Measurements from ENCODE around the gene GRK6.

Gene GRK6

DNA sequence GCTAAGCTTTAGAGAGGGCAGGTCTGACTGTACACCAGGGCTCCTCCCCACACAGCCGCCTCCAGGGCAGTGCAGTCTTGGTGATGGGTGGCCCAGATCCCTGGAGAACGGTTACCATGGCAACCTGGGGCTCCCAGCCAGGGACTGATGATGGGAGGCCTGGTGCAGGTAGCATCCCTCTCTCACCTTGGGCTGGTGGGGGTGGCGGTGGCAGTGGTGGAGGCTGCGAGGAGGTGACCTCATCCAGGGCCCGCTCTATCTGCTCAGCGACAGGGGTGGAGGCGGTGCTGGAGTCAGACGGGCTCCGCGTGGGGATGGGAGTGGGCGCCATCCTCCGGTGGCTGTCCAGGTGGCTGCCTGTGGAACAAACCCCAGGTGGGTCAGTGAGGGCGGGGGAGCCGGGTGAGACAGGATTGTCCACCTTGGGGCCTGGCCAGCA lies 32.5 kb downstream of the GRK6 start:
- no peak overlapping the region for H3K4me2 ChIP-seq (ENCODE audit: low read depth, low read length)
- no peak overlapping the region for H3K27ac ChIP-seq (ENCODE audit: low read length)
- H3K36me3 ChIP-seq (replicated peaks; ENCODE audit: insufficient read depth, low read length), result no peaks in the 10 kb centered on the region
- peaks cover 15% of the 10 kb centered on the region for H3F3A ChIP-seq (ENCODE audit: insufficient read depth, low read length)
- no peaks in the 10 kb centered on the region for H4K20me1 ChIP-seq (ENCODE audit: insufficient read depth, low read length)
- H3K9me3 ChIP-seq (replicated peaks; ENCODE audit: insufficient read depth, low read length), result no peaks in the 10 kb centered on the region
- H3K4me1 ChIP-seq (ENCODE audit: low read length), result peaks cover 14% of the 10 kb centered on the region
- no peak overlapping the region for H3K9ac ChIP-seq (ENCODE audit: low read length)
- no peaks in the 10 kb centered on the region for H3K9me2 ChIP-seq (replicated peaks; ENCODE audit: insufficient read depth, low read length)
- TF ChIP-seq, protein P1, sequence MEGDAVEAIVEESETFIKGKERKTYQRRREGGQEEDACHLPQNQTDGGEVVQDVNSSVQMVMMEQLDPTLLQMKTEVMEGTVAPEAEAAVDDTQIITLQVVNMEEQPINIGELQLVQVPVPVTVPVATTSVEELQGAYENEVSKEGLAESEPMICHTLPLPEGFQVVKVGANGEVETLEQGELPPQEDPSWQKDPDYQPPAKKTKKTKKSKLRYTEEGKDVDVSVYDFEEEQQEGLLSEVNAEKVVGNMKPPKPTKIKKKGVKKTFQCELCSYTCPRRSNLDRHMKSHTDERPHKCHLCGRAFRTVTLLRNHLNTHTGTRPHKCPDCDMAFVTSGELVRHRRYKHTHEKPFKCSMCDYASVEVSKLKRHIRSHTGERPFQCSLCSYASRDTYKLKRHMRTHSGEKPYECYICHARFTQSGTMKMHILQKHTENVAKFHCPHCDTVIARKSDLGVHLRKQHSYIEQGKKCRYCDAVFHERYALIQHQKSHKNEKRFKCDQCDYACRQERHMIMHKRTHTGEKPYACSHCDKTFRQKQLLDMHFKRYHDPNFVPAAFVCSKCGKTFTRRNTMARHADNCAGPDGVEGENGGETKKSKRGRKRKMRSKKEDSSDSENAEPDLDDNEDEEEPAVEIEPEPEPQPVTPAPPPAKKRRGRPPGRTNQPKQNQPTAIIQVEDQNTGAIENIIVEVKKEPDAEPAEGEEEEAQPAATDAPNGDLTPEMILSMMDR (IDR thresholded peaks at IDR 0.05; ENCODE audit: low read length), result no peak
- TF ChIP-seq EZH2phosphoT487 (IDR thresholded peaks at IDR 0.05; ENCODE audit: low read length) (no peak), EZH2 (optimal IDR thresholded peaks at IDR 0.05; ENCODE audit: low read depth, low read length) (no peak)
- no peaks in the 10 kb centered on the region; the same call in 1 of the 2 replicates for H3K79me2 ChIP-seq (ENCODE audit: low read length)
- H2AFZ ChIP-seq (ENCODE audit: low read length), result no peak overlapping the region
- no peak overlapping the region for H3K4me3 ChIP-seq (ENCODE audit: low read length)
- H3K27me3 ChIP-seq (replicated peaks; ENCODE audit: insufficient read depth, low read length), result peaks cover 42% of the 10 kb centered on the region
- DNase-seq, result no peak

DNA sequence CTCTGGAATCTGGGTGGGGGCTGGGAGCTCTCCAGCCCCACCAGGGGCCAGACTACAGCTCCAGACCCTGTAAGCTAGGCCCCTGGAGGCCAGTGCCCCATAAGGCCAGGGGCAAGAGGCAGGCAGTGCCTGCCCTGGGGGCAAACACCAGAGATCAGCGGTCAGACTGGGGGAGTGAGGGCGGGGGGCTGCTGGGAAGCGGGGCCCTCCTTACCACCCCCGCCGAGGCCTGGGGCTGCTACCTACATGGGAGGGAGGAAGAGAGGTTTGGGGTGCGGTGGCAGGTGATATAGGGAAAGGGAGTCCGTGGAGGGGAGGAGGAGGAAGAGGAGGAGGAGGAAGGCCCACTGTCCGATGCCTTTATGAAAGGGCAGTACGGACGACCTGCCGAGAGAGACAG lies 32.9 kb downstream of the GRK6 start:
- H3K4me3 ChIP-seq (ENCODE audit: low read length), result no peak overlapping the region
- H3K9me3 ChIP-seq (replicated peaks; ENCODE audit: insufficient read depth, low read length), result no peaks in the 10 kb centered on the region
- DNase-seq, result peak; percentile 2
- H3K9me2 ChIP-seq (replicated peaks; ENCODE audit: insufficient read depth, low read length), result no peaks in the 10 kb centered on the region
- H2AFZ ChIP-seq (ENCODE audit: low read length), result no peak overlapping the region
- H3K79me2 ChIP-seq (ENCODE audit: low read length), result no peaks in the 10 kb centered on the region
- no peak overlapping the region for H3K4me2 ChIP-seq (ENCODE audit: low read depth, low read length)
- H3F3A ChIP-seq (ENCODE audit: insufficient read depth, low read length), result peaks cover 15% of the 10 kb centered on the region
- no peak overlapping the region for H3K9ac ChIP-seq (ENCODE audit: low read length)
- H3K4me1 ChIP-seq (ENCODE audit: low read length), result peaks cover 10% of the 10 kb centered on the region; the same call in 1 of the 2 replicates
- TF ChIP-seq, protein P1 (IDR thresholded peaks at IDR 0.05; ENCODE audit: low read length), result no peak
- no peak for TF ChIP-seq EZH2 (optimal IDR thresholded peaks at IDR 0.05; ENCODE audit: low read depth, low read length)
- TF ChIP-seq EZH2phosphoT487 (IDR thresholded peaks at IDR 0.05; ENCODE audit: low read length), result no peak
- H3K27ac ChIP-seq (ENCODE audit: low read length), result no peak overlapping the region
- no peaks in the 10 kb centered on the region for H3K36me3 ChIP-seq (replicated peaks; ENCODE audit: insufficient read depth, low read length)
- H3K27me3 ChIP-seq (replicated peaks; ENCODE audit: insufficient read depth, low read length), result peaks cover 42% of the 10 kb centered on the region
- H4K20me1 ChIP-seq (ENCODE audit: insufficient read depth, low read length), result no peaks in the 10 kb centered on the region

DNA sequence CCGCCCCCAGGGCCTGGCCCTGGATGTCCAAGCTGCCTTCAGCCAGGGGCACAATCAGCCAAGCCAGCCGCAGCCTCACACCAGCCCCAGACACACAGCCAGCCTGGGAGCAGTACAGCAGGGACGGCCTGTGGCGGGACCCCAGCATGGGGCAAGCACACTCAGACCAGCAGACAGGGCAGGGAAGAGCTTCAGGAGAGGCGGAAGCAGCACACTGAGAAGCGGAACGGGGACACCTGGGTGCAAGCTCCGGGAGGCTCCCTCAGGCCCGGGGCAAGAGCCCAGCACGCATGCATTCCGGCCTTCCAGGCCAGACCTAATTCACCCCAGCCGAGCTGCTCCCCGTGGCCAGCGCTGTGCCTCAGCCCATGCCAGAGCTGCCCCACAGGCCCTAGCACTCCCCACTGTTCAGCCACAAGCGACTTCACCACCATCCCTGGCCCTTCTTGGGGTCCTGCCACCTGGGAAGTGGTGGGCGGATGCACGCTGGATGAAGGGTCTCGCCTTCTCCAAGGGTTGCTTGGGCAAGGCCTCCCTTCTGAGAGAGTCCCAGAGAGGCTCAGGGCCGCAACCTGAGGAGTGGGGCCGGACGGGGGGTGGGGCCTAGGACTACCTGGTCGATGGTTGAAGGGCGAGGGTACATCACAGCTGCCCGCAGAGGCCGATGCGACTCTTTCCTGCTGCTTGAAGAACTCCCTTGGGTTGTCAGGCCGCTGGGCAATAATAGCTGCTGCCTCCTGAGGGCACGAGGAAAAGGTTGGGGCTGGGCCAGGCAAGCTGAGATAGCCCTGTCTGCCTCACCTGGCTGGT lies 33.5 kb downstream of the GRK6 start:
- H3K9me3 ChIP-seq (replicated peaks; ENCODE audit: insufficient read depth, low read length), result no peaks in the 10 kb centered on the region
- H3K79me2 ChIP-seq (ENCODE audit: low read length), result no peaks in the 10 kb centered on the region
- peaks cover 15% of the 10 kb centered on the region for H3F3A ChIP-seq (ENCODE audit: insufficient read depth, low read length)
- no peak overlapping the region for H3K9ac ChIP-seq (ENCODE audit: low read length)
- H3K9me2 ChIP-seq (replicated peaks; ENCODE audit: insufficient read depth, low read length), result no peaks in the 10 kb centered on the region
- H4K20me1 ChIP-seq (ENCODE audit: insufficient read depth, low read length), result no peaks in the 10 kb centered on the region
- no peak overlapping the region for H3K4me3 ChIP-seq (ENCODE audit: low read length)
- H2AFZ ChIP-seq (ENCODE audit: low read length), result no peak overlapping the region
- DNase-seq, result peak; percentile 1
- H3K36me3 ChIP-seq (replicated peaks; ENCODE audit: insufficient read depth, low read length), result no peaks in the 10 kb centered on the region
- TF ChIP-seq EZH2phosphoT487 (IDR thresholded peaks at IDR 0.05; ENCODE audit: low read length), result no peak
- TF ChIP-seq, protein P1 (IDR thresholded peaks at IDR 0.05; ENCODE audit: low read length), result no peak
- no peak for TF ChIP-seq EZH2 (optimal IDR thresholded peaks at IDR 0.05; ENCODE audit: low read depth, low read length)
- peaks cover 42% of the 10 kb centered on the region for H3K27me3 ChIP-seq (replicated peaks; ENCODE audit: insufficient read depth, low read length)
- no peak overlapping the region for H3K4me2 ChIP-seq (ENCODE audit: low read depth, low read length)
- peaks cover 10% of the 10 kb centered on the region; the same call in 1 of the 2 replicates for H3K4me1 ChIP-seq (ENCODE audit: low read length)
- no peak overlapping the region for H3K27ac ChIP-seq (ENCODE audit: low read length)
